ENCODE data around the gene ASAP3.

GRCh38 chr1:23446661-23447310 is 37.2 kb downstream of the ASAP3 start:
- TF ChIP-seq CTCF (conservative IDR thresholded peaks at IDR 0.05; ENCODE audit: low read depth in 2 of 2) (no peak), REST (IDR thresholded peaks at IDR 0.05; ENCODE audit: unreplicated experiment) (no peak), EZH2 (IDR thresholded peaks at IDR 0.05; ENCODE audit: low read depth, unreplicated experiment) (no peak), POLR2AphosphoS5 (IDR thresholded peaks at IDR 0.05; ENCODE audit: low read depth) (no peak), ZNF114 (CRISPR knock-in tag; IDR thresholded peaks at IDR 0.05) (no peak)
